DMS153 treated with DMSO at 0.1 percent for 48 hours (cell line): ENCODE data around the gene CCL27.

Experiments used
- DNase-seq: peaks from one replicate; lab custom pipeline; 2025; ENCODE audit not compliant: unreplicated experiment; lab: John Stamatoyannopoulos, UW

The CCL27 gene

GRCh38 chr9:34662526-34663302 is at the start of gene CCL27:
Gene CCL27 (minus strand): TSS chr9:34662657. CDS start chr9:34662633, 24 bp downstream.
- no peak for DNase-seq

DNA sequence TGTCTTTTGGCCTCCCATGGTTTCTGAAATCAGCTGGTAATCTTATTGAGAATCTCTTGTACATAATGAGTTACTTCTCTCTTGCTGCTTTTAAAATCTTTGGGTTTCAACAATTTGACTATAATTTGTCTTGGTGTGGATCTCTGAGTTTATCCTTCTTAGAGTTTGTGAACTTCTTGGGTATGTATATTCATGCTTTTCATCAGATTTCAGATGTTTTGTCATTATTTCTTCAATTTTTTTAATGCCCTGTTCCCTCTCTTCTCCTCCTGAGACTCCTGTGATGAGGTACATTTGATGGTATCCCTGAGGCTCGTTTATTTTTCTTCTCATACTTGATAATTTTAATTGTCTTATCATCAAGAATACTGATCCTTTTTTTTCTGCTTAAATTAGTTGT is 49.7 kb upstream of the CCL27 start:
- DNase-seq, result no peak

DNA sequence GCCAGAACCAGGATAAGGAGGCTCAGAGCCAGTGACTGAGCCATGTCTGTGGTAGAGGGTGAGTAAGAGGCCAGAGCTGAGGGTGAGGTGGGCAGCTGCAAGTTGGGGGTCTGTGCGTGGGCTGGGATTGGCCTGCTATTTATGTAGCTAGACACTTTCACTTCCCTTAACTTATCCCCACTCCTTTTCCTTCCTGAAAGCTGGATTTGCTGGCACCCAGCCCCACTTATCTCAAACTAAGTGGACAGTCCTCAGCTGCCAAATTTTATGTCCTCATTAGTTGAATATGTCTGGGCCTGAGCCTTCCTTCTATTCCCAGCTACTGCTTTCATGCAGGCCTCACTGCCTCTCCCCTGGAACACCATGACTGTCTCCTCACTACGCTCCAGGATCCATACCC is 47.6 kb upstream of the CCL27 start, which contains the start of gene CCL21:
Gene CCL21 (minus strand): TSS at position 114 of the 400 bp plus-strand sequence. CDS start 70 bp downstream, at position 44.
- no peak for DNase-seq

- DNase-seq, result no peak
Observed at GRCh38 chr9:34709196-34709978, 46.9 kb upstream of the CCL27 start.

GRCh38 chr9:34707130-34707529 is 44.7 kb upstream of the CCL27 start:
- no peak for DNase-seq

DNA sequence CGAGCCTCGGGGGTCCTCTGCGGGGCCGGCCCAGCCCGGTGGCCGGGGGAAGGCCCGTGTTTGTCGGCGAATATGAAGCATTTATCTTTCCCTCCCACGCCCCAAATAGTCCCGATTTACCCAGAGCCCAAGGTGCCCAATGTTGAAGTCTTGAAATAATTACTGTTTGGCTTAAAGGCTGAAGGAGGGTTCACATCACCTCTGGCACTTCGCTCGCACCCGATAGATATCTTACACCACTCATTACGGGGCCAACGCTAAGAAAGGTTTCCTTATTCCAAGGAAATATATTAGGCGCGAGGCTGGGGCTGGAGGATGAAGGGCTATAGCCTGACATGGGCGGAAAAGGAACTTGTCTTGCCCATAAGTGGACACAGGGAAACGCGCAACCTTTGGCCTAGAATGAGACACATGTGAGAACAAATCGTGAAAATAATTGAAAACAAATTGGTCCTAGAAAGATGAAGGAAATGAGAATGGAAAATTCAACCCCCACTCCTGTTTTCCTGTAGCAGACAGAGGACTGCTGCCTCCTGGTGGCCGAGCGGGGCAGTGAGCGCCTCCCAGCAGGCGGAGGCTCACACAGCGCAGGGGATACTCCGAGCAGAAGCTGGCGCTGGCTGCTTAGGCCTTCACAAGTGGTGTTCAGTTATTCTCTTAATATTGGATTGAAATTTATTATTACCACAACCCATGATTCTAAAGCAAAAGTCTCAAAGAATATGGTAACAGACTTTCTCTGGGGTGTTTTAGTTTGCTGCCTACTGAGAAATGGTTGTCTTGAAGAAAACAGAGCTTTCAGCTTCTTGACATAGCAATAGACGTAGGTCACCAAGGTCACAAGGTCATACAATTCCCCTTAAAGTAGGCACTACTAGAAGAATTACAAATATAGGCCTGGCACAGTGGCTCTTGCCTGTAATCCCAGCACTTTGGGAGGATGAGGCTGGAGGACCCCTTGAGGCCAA is 39.6 kb upstream of the CCL27 start:
- peak; percentile 56 for DNase-seq

DNA sequence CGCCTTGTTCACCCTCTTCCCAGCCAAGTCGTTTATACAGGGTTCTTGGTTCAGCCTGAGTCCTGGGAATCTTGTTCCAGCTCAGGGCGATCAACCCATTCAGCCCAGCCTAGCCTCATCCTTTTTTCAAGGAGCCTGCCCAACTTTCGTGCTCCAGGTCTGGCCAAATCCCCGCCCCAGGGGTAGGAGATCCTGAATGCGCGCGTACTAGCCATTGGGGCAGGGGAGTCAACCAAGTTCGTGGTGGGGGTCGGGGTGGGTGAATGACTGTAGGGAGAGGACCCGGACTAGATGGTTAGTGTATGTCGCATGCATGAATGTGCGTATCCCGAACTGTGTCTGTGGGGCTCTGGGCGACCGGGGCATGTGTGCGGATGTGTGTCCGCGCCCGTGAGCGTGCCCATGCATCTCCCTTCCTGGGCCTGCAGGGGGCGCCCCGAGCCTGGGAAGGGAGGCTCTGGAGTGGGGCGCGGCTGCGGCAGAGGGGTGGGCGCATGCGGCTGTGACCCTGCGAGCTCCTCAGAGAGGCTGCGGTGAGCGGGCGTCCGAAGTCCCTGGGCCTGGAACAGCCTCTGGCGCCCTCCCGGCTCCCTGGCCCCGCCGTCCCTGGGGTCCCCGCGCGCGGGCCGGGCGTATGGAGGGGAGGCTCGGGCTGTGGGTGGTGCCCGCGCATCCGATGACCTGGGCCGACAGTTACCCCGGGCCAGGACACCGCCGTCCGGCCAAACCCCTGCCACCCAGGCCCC is 38.7 kb upstream of the CCL27 start:
- peak; percentile 4 for DNase-seq

DNA sequence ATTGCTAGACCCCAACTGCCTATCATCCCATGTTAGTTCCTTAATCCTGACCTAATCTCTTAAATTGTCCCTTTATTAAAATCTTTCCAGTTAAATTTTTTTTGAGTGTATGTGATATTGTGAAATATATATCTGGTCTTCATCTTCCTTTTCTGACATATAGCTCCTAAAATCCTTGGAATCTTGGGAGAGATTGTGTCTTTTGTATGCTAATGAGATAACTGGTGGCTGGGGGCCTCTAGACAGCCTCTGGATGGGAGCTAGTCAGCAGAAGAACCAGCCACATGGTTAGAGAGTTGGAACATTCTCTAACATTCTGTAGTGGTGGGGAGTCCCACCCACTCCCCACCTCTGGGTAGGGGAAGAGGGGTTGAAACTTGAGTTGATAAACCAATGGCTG is 32.4 kb upstream of the CCL27 start:
- no peak for DNase-seq

GRCh38 chr9:34693560-34693959 is 31.1 kb upstream of the CCL27 start:
- no peak for DNase-seq

- no peak for DNase-seq
Observed at GRCh38 chr9:34691936-34692315, 29.5 kb upstream of the CCL27 start.

- DNase-seq, result no peak
Observed at GRCh38 chr9:34690983-34691935, 28.8 kb upstream of the CCL27 start, which contains the start of gene CCL19. Gene CCL19 (minus strand): TSS chr9:34691276. CDS start chr9:34691139, 137 bp downstream.

- no peak for DNase-seq
Observed at GRCh38 chr9:34689512-34689911, 27.1 kb upstream of the CCL27 start.

DNA sequence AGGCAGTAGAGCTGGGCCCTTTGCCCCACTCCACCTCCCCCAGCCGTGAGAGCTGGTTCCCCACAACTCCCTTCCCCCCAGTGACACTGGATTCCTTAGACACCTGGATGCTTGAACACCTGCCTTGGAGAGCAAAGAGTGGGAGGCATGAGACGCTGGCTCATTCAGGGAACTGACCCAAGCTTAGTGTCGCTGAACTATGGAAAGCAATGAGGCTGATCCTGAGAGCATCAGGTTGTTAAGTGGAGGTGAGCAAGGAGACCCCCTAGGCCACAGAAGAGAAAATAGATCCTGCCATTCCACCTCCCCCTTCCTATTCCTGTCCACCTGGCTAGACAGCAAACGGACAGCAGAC is 26.6 kb upstream of the CCL27 start:
- no peak for DNase-seq

DNA sequence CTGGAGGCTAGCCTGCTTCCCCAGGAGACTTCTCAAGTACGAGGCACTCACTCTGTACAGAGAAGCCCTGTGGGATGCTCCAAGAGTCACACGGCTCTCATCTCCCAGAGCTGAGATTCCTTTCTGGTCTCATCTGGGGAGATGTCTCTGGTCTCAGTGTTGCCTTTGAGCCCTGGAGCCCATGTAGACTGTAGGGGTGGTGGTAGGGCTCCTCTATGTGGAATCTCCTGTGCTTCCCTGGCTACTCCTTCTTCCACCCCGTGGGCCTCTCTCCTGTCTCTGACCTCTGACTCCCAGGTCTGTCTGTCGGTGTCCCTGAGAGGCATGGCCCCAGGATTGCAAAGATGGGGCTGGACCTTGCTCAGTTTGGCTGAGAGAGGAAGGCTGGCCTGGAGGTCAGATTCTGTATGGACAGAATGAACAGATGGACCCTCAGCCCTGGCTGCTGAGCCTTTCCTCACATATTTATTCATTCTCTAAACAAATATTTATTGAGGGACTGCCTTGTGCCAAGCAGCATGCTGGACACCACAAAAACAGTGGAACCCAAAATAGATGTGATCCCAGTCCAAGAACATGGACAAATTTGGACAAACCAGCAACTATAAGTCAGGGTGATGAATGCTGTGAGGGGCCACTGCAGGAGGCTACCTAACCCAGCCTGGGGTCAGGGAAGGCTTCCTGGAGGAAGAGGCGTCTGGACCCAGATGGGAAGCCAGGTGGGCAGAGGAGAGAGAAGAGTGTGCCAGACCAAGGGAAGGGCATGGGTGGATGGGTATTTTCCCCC is 26.1 kb upstream of the CCL27 start:
- DNase-seq, result no peak

DNA sequence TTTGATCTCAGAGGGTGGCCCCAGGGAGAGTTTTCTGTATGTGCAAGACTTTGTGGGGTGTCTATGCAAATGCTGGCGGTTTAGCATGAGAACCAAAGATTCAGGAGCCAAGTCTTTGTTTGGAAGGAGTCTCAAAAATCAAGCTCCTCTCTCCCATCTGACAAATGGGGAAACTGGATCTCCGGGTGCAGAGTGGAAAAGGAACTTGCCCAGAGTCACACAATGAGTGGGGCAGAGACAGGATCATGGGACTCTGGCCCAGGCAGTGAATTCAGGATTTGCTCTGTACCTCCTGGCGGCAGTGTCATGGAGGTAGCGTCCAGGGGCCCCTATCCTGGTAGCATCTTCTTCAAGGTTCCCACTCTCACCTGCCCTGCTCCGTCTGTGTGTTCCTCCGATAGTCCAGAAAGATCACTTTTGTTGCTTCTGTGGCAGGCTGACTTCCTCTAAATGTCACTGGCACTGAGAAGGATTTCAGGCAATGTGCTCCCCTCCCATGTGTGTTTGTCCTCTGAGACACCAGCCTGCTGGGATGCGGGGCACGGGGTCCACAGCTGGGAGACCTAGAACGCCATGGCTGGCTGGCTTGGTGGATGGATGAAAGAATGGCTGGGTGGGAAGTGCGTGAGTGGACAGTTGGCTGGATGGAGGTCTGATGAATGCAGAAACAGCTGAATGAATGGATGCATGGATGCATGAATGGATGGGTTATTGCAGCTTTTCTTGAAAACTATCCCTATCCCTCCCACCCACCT is 25.0 kb upstream of the CCL27 start:
- DNase-seq, result no peak

GRCh38 chr9:34686732-34687131 is 24.3 kb upstream of the CCL27 start:
- no peak for DNase-seq

GRCh38 chr9:34686231-34686630 is 23.8 kb upstream of the CCL27 start:
- no peak for DNase-seq

DNA sequence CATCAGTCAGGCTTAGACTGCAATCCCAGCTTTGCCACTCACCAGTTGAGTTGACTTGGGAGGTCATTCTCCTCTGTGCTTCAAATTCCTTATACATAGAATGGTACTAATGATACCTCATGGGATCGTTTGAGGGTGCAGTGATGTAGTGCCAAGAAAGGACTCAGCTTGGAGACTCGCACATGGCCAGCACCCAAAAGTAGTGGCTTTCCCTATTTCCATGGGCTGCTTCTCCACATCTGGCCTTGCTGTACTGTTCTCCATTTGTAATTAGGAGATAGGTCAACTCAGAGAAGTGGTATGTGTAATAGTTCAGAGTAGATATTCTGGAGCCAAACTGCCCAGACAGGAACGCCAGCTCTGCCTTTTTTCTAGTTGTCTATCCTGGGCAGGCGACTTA is 23.1 kb upstream of the CCL27 start:
- no peak for DNase-seq
